8988T (cell line): ENCODE data around the gene NUP133.
"Not testable (repeated sequence)": the region's sequence is repeated elsewhere in the genome, so short reads cannot be mapped to it uniquely, and the experiment has no call there.

ENCODE experiments used
- DNase-seq: peaks from one replicate; pipeline ENCODE4 v3.0.0; 2011

Gene NUP133

GRCh38 chr1:229411434-229412055 lies 96.6 kb downstream of the NUP133 start:
- DNase-seq, result no peak

- DNase-seq, result peak; percentile 53
Measured at GRCh38 chr1:229410692-229411433, 97.3 kb downstream of the NUP133 start.

- DNase-seq, result no peak
Measured at GRCh38 chr1:229410370-229410691, 97.8 kb downstream of the NUP133 start.

- DNase-seq, result no peak
Measured at GRCh38 chr1:229409616-229410369, 98.3 kb downstream of the NUP133 start.

- DNase-seq, result no peak
Measured at GRCh38 chr1:229408458-229409037, 99.6 kb downstream of the NUP133 start.

GRCh38 chr1:229407206-229408026 lies 100.7 kb downstream of the NUP133 start:
- no peak for DNase-seq

- DNase-seq, result no peak
Measured at GRCh38 chr1:229406798-229407197, 101.3 kb downstream of the NUP133 start.

- DNase-seq, result no peak
Measured at GRCh38 chr1:229403573-229403972, 104.6 kb downstream of the NUP133 start.

GRCh38 chr1:229402993-229403392 lies 105.1 kb downstream of the NUP133 start:
- DNase-seq, result no peak

- not testable (repeated sequence) for DNase-seq
Measured at GRCh38 chr1:229402329-229402728, 105.8 kb downstream of the NUP133 start.

- no peak for DNase-seq
Measured at GRCh38 chr1:229397762-229398161, 110.4 kb downstream of the NUP133 start.

- DNase-seq, result no peak
Measured at GRCh38 chr1:229396585-229397206, 111.4 kb downstream of the NUP133 start.

GRCh38 chr1:229394517-229394916 lies 113.6 kb downstream of the NUP133 start:
- DNase-seq, result not testable (repeated sequence)

GRCh38 chr1:229392936-229393335 lies 115.2 kb downstream of the NUP133 start:
- DNase-seq, result no peak
